Adipose tissue (tissue), 3 donors: ENCODE measurements around the gene TAAR1. TPM values are rescaled to one million over a fixed set of nuclear protein-coding genes. Genes with fewer than 3 reads are reported as not detected.
"Not testable (repeated sequence)": the region's sequence is repeated elsewhere in the genome, so short reads cannot be mapped to it uniquely, and the experiment has no call there.

Experiments used
- H3K27ac ChIP-seq: one replicate; pipeline ENCODE4 v1.5.1; 2013; ENCODE audit warnings: low read depth, low read length
- WGBS, 3 donors: extraction: QIAGEN DNeasy Blood & Tissue Kit; methylation state at CpG; one replicate each; pipeline ENCODE4 v1.1.7; 2013; 5-methylcytosine and 5-hydroxymethylcytosine counted together
- polyA plus RNA-seq, 3 donors: library from polyadenylated mRNA; stranded (reverse); fragments of 200-250 nt; gene quantifications; one replicate each; pipeline ENCODE4 v1.2.3, GENCODE V29; 2013
- donor health status: healthy with polysubstance abuse.
- donor health status: Bipolar disorder and iron deficiency.
- donor health status: healthy.

TAAR1 gene
- polyA plus RNA-seq, 3 donors = not detected

GRCh38 chr6:132611616-132612015, 47.4 kb downstream of the TAAR1 start:
- no peak overlapping the region for H3K27ac ChIP-seq
- 89 to 95% (median 90%) methylated on average over 2 of the region's 2 CpGs for WGBS, 3 donors

- H3K27ac ChIP-seq = no peak overlapping the region
- WGBS, 3 donors = 43 to 89% (median 88%) methylated on average over 5 of the region's 5 CpGs
Observed at GRCh38 chr6:132607544-132608233, 51.3 kb downstream of the TAAR1 start.

GRCh38 chr6:132604635-132605152, 54.3 kb downstream of the TAAR1 start:
- WGBS, 3 donors = 77 to 85% (median 80%) methylated on average over 8 of the region's 8 CpGs
- no peak overlapping the region for H3K27ac ChIP-seq

GRCh38 chr6:132600900-132601299, 58.1 kb downstream of the TAAR1 start:
- H3K27ac ChIP-seq = not testable (repeated sequence)

- WGBS, 3 donors = 34 to 57% (median 47%) methylated on average over 3 of the region's 3 CpGs
- H3K27ac ChIP-seq = no peak overlapping the region
Observed at GRCh38 chr6:132598473-132598872, 60.5 kb downstream of the TAAR1 start.

- WGBS, 3 donors = 54 to 83% (median 68%) methylated on average over 6 of the region's 6 CpGs
- H3K27ac ChIP-seq = no peak overlapping the region
Observed at GRCh38 chr6:132596201-132596600, 62.8 kb downstream of the TAAR1 start.

Other genes starting within 250 kb of the TAAR1 start
- 10 to 100 TPM; 11.4 to 30.7 (median 23.3) TPM for gene STX7, start 146.1 kb downstream of the TAAR1 start, polyA plus RNA-seq
- gene TAAR9, start 120.9 kb downstream of the TAAR1 start, polyA plus RNA-seq = not detected
- gene TAAR8, start 106.5 kb downstream of the TAAR1 start, polyA plus RNA-seq = not detected
- not detected for gene TAAR6, start 88.9 kb downstream of the TAAR1 start, polyA plus RNA-seq
- gene TAAR5, start 69.4 kb downstream of the TAAR1 start, polyA plus RNA-seq = not detected
- not detected for gene TAAR2, start 34.9 kb downstream of the TAAR1 start, polyA plus RNA-seq
- 1 to 10 TPM in 2 of 3 donors, under 1 TPM in 1; 0.28 to 7.1 (median 2.8) TPM for gene VNN1, start 54.9 kb upstream of the TAAR1 start, polyA plus RNA-seq
- gene VNN2, start 98.7 kb upstream of the TAAR1 start, polyA plus RNA-seq = 10 to 100 TPM in 2 of 3 donors, under 1 TPM in 1; 0.46 to 26.3 (median 24.0) TPM
- gene SLC18B1, start 139.5 kb upstream of the TAAR1 start, polyA plus RNA-seq = 1 to 10 TPM; 3.4 to 6.3 (median 5.5) TPM
- gene RPS12, start 155.4 kb upstream of the TAAR1 start, polyA plus RNA-seq = 1,000 to 10,000 TPM; 2,454 to 4,576 (median 3,816) TPM